ENCODE results near the gene ACAT1. TPM values are rescaled to one million over a fixed set of nuclear protein-coding genes. Genes with fewer than 3 reads are reported as not detected.

The ACAT1 gene
- total RNA-seq, 2 experiments from 2014 or later: 66.7 to 83.2 TPM

DNA sequence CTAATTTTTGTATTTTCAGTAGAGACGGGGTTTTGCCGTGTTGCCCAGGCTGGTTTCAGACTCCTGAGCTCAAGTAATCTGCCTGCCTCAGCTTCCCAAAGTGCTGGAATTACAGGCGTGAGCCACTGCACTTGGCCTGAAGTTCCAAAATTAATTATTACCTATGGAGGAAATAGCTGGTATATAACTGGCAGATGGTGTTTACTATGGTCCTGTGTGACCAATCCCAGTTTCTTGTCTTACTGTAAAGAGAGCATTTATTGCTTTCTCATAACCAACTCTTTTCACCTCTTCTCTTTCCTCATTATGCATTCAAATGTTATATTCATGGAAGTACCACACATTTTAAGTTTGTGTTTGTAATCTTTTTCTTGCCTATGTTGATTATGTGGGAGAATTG lies 24.2 kb upstream of the ACAT1 start:
- ChIA-PET CTCF (ENCODE audit: unreplicated experiment) (no interaction called here), POLR2A (no interaction called here)
- BruUV-seq (replicated peaks): no TSS peak
- Histone ChIP-seq H2AFZ (ENCODE audit: low read length) (no peak overlapping the region), H3K4me1 (ENCODE audit: insufficient read depth, low read length, poor library complexity, severe bottlenecking) (no peaks in the 10 kb centered on the region), H3K27ac (ENCODE audit: low read depth, low read length, poor library complexity, severe bottlenecking) (no peak overlapping the region), H3K36me3 (ENCODE audit: insufficient read depth, low read length) (peaks cover 66% of the 10 kb centered on the region), H3K9me3 (ENCODE audit: low read length) (no peaks in the 10 kb centered on the region), H4K20me1 (ENCODE audit: insufficient read depth, low read length) (no peaks in the 10 kb centered on the region), H3K4me2 (ENCODE audit: low read length) (no peak overlapping the region), H3K9me2 (ENCODE audit: insufficient read depth, low read length) (no peaks in the 10 kb centered on the region), H3K79me2 (ENCODE audit: insufficient read depth, low read depth, low read length) (no peaks in the 10 kb centered on the region), H3K4me3 (ENCODE audit: low read depth, low read length, poor library complexity, severe bottlenecking) (no peak overlapping the region)
- no peak for TF ChIP-seq EZH2phosphoT487 (IDR thresholded peaks at IDR 0.05; ENCODE audit: borderline replicate concordance, low read depth, low read length)
- TF ChIP-seq, protein P1, sequence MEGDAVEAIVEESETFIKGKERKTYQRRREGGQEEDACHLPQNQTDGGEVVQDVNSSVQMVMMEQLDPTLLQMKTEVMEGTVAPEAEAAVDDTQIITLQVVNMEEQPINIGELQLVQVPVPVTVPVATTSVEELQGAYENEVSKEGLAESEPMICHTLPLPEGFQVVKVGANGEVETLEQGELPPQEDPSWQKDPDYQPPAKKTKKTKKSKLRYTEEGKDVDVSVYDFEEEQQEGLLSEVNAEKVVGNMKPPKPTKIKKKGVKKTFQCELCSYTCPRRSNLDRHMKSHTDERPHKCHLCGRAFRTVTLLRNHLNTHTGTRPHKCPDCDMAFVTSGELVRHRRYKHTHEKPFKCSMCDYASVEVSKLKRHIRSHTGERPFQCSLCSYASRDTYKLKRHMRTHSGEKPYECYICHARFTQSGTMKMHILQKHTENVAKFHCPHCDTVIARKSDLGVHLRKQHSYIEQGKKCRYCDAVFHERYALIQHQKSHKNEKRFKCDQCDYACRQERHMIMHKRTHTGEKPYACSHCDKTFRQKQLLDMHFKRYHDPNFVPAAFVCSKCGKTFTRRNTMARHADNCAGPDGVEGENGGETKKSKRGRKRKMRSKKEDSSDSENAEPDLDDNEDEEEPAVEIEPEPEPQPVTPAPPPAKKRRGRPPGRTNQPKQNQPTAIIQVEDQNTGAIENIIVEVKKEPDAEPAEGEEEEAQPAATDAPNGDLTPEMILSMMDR (conservative IDR thresholded peaks at IDR 0.05; ENCODE audit: low read length): no peak
- DNase-seq (ENCODE audit: low spot score): no peak
- intact Hi-C loops (cut with micrococcal nuclease; ENCODE audit: unreplicated experiment): no loop called here

DNA sequence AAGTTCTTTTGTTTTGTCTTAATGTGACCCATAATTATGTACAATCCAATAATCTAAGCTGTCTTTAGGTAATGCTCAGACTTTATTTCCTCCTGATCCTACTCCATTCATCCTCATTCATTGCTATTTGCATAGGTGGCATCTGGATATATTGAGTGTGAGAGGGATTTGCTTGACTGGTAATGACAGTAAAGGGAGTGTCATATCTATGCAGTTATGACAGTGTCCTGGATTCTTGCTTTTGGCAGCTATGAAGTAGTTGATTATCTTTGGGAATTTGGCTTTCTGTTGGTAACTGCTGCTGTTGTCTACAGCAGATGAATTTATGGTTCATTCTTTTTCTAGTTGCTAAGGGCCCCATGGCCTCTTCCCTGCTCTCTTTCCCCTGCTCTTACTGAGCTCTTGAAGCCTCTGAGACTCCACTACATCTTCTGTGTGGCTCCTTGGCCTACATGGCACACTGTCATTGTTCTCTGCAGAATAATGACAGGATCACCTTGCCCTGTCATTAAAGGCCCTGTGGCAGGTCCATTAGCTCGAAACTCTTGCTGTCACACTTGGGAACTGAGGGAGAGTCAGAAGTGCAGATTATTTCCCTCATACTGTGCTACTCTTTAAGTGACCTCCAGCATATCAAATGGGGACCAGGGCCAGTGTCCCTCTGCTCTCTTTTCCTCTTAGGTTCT lies 20.1 kb upstream of the ACAT1 start:
- CTCF ChIA-PET (ENCODE audit: unreplicated experiment): no interaction called here

DNA sequence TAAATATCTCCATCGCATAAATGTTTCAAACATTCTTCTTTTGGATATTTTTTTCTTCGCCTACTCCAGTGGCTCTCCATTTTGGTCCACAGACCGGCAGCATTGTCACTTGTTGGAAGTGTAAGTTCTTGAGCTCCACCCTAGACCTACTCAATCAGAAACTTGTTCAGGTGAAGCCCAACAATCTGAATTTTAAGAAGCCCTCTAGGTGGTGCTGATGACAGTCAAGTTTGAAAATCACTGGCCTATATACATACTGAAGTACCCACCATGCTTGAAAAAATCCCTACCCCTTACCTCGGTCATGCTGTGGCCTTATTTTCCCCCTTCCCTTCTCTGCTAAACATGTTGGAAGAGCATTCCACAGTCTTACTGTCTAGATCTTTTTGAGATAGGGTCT lies 10.2 kb upstream of the ACAT1 start:
- ChIA-PET POLR2A (no interaction called here), CTCF (ENCODE audit: unreplicated experiment) (no interaction called here)
- Histone ChIP-seq H3K4me1 (ENCODE audit: insufficient read depth, low read length, poor library complexity, severe bottlenecking) (no peaks in the 10 kb centered on the region), H3K4me3 (ENCODE audit: low read depth, low read length, poor library complexity, severe bottlenecking) (no peak overlapping the region), H3K9me3 (ENCODE audit: low read length) (no peaks in the 10 kb centered on the region), H3K4me2 (ENCODE audit: low read length) (no peak overlapping the region), H2AFZ (ENCODE audit: low read length) (no peak overlapping the region), H4K20me1 (ENCODE audit: insufficient read depth, low read length) (no peaks in the 10 kb centered on the region), H3K9me2 (ENCODE audit: insufficient read depth, low read length) (no peaks in the 10 kb centered on the region), H3K79me2 (ENCODE audit: insufficient read depth, low read depth, low read length) (no peaks in the 10 kb centered on the region), H3K36me3 (ENCODE audit: insufficient read depth, low read length) (peaks cover 4% of the 10 kb centered on the region; the same call in 1 of the 2 replicates), H3K27ac (ENCODE audit: low read depth, low read length, poor library complexity, severe bottlenecking) (no peak overlapping the region)
- intact Hi-C loops (cut with micrococcal nuclease; ENCODE audit: unreplicated experiment): loop anchor here (10.0 kb wide), 1 partner anchor 304 kb away; no protein-coding TSS in a partner anchor
- peak; percentile 10 for DNase-seq (ENCODE audit: low spot score)
- BruUV-seq (replicated peaks): no TSS peak
- TF ChIP-seq, protein P1 (conservative IDR thresholded peaks at IDR 0.05; ENCODE audit: low read length): peak; percentile 55; the same call in 1 of the 2 replicates
- TF ChIP-seq EZH2phosphoT487 (IDR thresholded peaks at IDR 0.05; ENCODE audit: borderline replicate concordance, low read depth, low read length): no peak

More for the DNA sequence above, 20.1 kb upstream of the ACAT1 start:
- Histone ChIP-seq H2AFZ (ENCODE audit: low read length) (no peak overlapping the region), H3K79me2 (ENCODE audit: insufficient read depth, low read depth, low read length) (no peaks in the 10 kb centered on the region), H4K20me1 (ENCODE audit: insufficient read depth, low read length) (no peaks in the 10 kb centered on the region), H3K4me3 (ENCODE audit: low read depth, low read length, poor library complexity, severe bottlenecking) (no peak overlapping the region), H3K27ac (ENCODE audit: low read depth, low read length, poor library complexity, severe bottlenecking) (no peak overlapping the region), H3K4me1 (ENCODE audit: insufficient read depth, low read length, poor library complexity, severe bottlenecking) (no peaks in the 10 kb centered on the region), H3K36me3 (ENCODE audit: insufficient read depth, low read length) (peaks cover 74% of the 10 kb centered on the region), H3K9me3 (ENCODE audit: low read length) (no peaks in the 10 kb centered on the region), H3K9me2 (ENCODE audit: insufficient read depth, low read length) (no peaks in the 10 kb centered on the region), H3K4me2 (ENCODE audit: low read length) (no peak overlapping the region)
- intact Hi-C loops (cut with micrococcal nuclease; ENCODE audit: unreplicated experiment): no loop called here
- no peak for DNase-seq (ENCODE audit: low spot score)
- TF ChIP-seq EZH2phosphoT487 (IDR thresholded peaks at IDR 0.05; ENCODE audit: borderline replicate concordance, low read depth, low read length): no peak
- TF ChIP-seq, protein P1 (conservative IDR thresholded peaks at IDR 0.05; ENCODE audit: low read length): no peak
- POLR2A ChIA-PET: no interaction called here
- BruUV-seq (replicated peaks): no TSS peak

Measured in OCI-LY7 (cell line).